Trophoblast cell (in vitro differentiated cells and primary cell): ENCODE data around the gene PRIMA1.

ENCODE experiments used
- DNase-seq, 2 donors: peaks; one replicate each; pipeline ENCODE4 v3.0.0-alpha.2; 2016
- H2AFZ ChIP-seq: 2 replicates; pipeline ENCODE4 v1.6.1; 2013; ENCODE audit warnings: low read length, moderate library complexity, mild to moderate bottlenecking; ENCODE audit not compliant: insufficient read depth, poor library complexity
- H2AK5ac ChIP-seq: 2 replicates; pipeline ENCODE4 v1.6.1; 2013; ENCODE audit warnings: mild to moderate bottlenecking, low read length
- H2BK120ac ChIP-seq: 2 replicates; pipeline ENCODE4 v1.6.1; 2013; ENCODE audit warnings: low read length, mild to moderate bottlenecking, moderate library complexity; ENCODE audit not compliant: insufficient read depth, poor library complexity
- H2BK12ac ChIP-seq: 2 replicates; pipeline ENCODE4 v1.6.1; 2013; ENCODE audit warnings: mild to moderate bottlenecking, low read length, moderate library complexity
- H2BK5ac ChIP-seq: 2 replicates; pipeline ENCODE4 v1.6.1; 2013; ENCODE audit warnings: low read length, low read depth, moderate library complexity, mild to moderate bottlenecking; ENCODE audit not compliant: poor library complexity
- H3K14ac ChIP-seq: 2 replicates; pipeline ENCODE4 v1.6.1; 2013; ENCODE audit warnings: mild to moderate bottlenecking, low read length
- H3K18ac ChIP-seq: 2 replicates; pipeline ENCODE4 v1.6.1; 2013; ENCODE audit warnings: mild to moderate bottlenecking, low read length
- H3K23ac ChIP-seq: 2 replicates; pipeline ENCODE4 v1.6.1; 2013; ENCODE audit warnings: low read length
- H3K27ac ChIP-seq: 2 replicates; pipeline ENCODE4 v1.5.1; 2013; ENCODE audit warnings: low read depth, mild to moderate bottlenecking, inconsistent platforms, low read length, moderate library complexity
- H3K27me3 ChIP-seq: 2 replicates; pipeline ENCODE4 v1.6.1; 2013; ENCODE audit warnings: inconsistent platforms, mild to moderate bottlenecking, low read length, moderate library complexity; ENCODE audit not compliant: insufficient read depth
- H3K36me3 ChIP-seq, 2 experiments: 1 replicate in 1 of 2; 2 replicates in 1 of 2; pipeline ENCODE4 v1.6.1; 2013; ENCODE audit warnings: low read length in 2 of 2, mild to moderate bottlenecking in 2 of 2, moderate library complexity in 1 of 2; ENCODE audit not compliant: insufficient read depth in 2 of 2, control insufficient read depth in 1 of 2
- H3K4ac ChIP-seq: 2 replicates; pipeline ENCODE4 v1.6.1; 2013; ENCODE audit warnings: low read depth, mild to moderate bottlenecking, low read length, moderate library complexity
- H3K4me1 ChIP-seq, 2 experiments: 1 replicate in 1 of 2; 2 replicates in 1 of 2; pipeline ENCODE4 v1.6.1; 2013; ENCODE audit warnings: low read length in 2 of 2, mild to moderate bottlenecking in 2 of 2, moderate library complexity in 1 of 2; ENCODE audit not compliant: insufficient read depth in 2 of 2, control insufficient read depth in 1 of 2
- H3K4me2 ChIP-seq: 2 replicates; pipeline ENCODE4 v1.6.1; 2013; ENCODE audit warnings: inconsistent platforms, mild to moderate bottlenecking, low read length, moderate library complexity
- H3K4me3 ChIP-seq: 2 replicates; pipeline ENCODE4 v1.5.1; 2013; ENCODE audit warnings: mild to moderate bottlenecking, low read depth, low read length, inconsistent platforms
- H3K79me1 ChIP-seq: one replicate; pipeline ENCODE4 v1.6.1; 2013; ENCODE audit warnings: low read length
- H3K79me2 ChIP-seq: 2 replicates; pipeline ENCODE4 v1.6.1; 2013; ENCODE audit warnings: low read length, mild to moderate bottlenecking; ENCODE audit not compliant: control insufficient read depth, insufficient read depth, poor library complexity
- H3K9ac ChIP-seq: 2 replicates; pipeline ENCODE4 v1.6.1; 2013; ENCODE audit warnings: mild to moderate bottlenecking, low read length
- H3K9me3 ChIP-seq: 2 replicates; pipeline ENCODE4 v1.6.1; 2013; ENCODE audit warnings: low read depth, mild to moderate bottlenecking, control low read depth, inconsistent platforms, low read length; ENCODE audit not compliant: insufficient read depth
- H4K12ac ChIP-seq: 2 replicates; pipeline ENCODE4 v1.6.1; 2013; ENCODE audit warnings: low read depth, mild to moderate bottlenecking, low read length, moderate library complexity
- H4K8ac ChIP-seq: 2 replicates; pipeline ENCODE4 v1.6.1; 2013; ENCODE audit warnings: low read depth, mild to moderate bottlenecking, low read length, moderate library complexity
- H4K91ac ChIP-seq: one replicate; pipeline ENCODE4 v1.6.1; 2013; ENCODE audit warnings: low read depth, mild to moderate bottlenecking, low read length, moderate library complexity
- WGBS: extraction: QIAGEN DNeasy Blood & Tissue Kit; methylation state at CpG from one replicate; pipeline ENCODE4 v1.1.7; 2013; ENCODE audit warnings: missing lambda C conversion rate; ENCODE audit not compliant: insufficient read length, insufficient coverage; ENCODE audit errors: extremely low coverage; 5-methylcytosine and 5-hydroxymethylcytosine counted together

Gene PRIMA1

DNA sequence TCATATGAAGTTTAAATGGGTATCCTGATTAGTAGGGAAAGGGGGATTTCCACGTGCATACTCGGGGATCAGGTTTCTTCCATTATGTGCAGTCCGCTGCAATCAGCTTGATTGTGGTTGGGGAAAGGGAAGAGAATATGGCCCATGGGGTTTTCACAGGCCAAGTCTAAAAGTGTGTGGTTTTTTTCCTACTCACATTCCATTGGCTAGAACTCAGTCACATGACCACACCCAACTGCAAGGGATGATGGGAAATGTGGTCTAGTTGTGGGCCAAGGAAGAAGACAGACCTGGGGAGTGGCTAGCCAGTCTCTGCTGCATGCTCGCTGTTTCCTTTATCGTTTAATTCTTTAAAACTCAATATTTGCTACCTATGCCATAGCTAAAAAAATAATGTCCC, 105.1 kb downstream of the PRIMA1 start:
- no peak overlapping the region for H2BK120ac ChIP-seq
- DNase-seq: no peak
- no peak overlapping the region for H3K18ac ChIP-seq
- H3K27me3 ChIP-seq: no peaks in the 10 kb centered on the region
- H4K12ac ChIP-seq: no peak overlapping the region
- H3K4me1 ChIP-seq: no peaks in the 10 kb centered on the region
- no peak overlapping the region for H2AFZ ChIP-seq
- no peak overlapping the region for H4K91ac ChIP-seq
- no peak overlapping the region for H3K4ac ChIP-seq
- H3K4me2 ChIP-seq: no peak overlapping the region
- H3K27ac ChIP-seq: no peak overlapping the region
- H3K9me3 ChIP-seq: no peaks in the 10 kb centered on the region
- H3K23ac ChIP-seq: no peak overlapping the region
- no peak overlapping the region for H4K8ac ChIP-seq
- no peak overlapping the region for H2BK5ac ChIP-seq
- H3K4me3 ChIP-seq: no peak overlapping the region
- no peaks in the 10 kb centered on the region for H3K79me1 ChIP-seq
- no peak overlapping the region for H3K9ac ChIP-seq
- no peak overlapping the region for H2AK5ac ChIP-seq
- H2BK12ac ChIP-seq: no peak overlapping the region
- no peak overlapping the region for H3K14ac ChIP-seq
- H3K79me2 ChIP-seq: no peaks in the 10 kb centered on the region
- no CpG with 5 or more reads among the region's 5 CpGs for WGBS
- H3K36me3 ChIP-seq: no peaks in the 10 kb centered on the region

- H2AFZ ChIP-seq: no peak overlapping the region
- H3K27ac ChIP-seq: no peak overlapping the region
- no CpG with 5 or more reads among the region's 2 CpGs for WGBS
- DNase-seq: no peak
- no peaks in the 10 kb centered on the region for H3K27me3 ChIP-seq
- H2BK12ac ChIP-seq: no peak overlapping the region
- no peak overlapping the region for H3K4me2 ChIP-seq
- H4K12ac ChIP-seq: no peak overlapping the region
- H3K9ac ChIP-seq: no peak overlapping the region
- H2BK5ac ChIP-seq: no peak overlapping the region
- no peaks in the 10 kb centered on the region for H3K9me3 ChIP-seq
- no peak overlapping the region for H4K8ac ChIP-seq
- H3K14ac ChIP-seq: no peak overlapping the region
- H3K4me1 ChIP-seq: no peaks in the 10 kb centered on the region
- no peak overlapping the region for H4K91ac ChIP-seq
- H3K4me3 ChIP-seq: no peak overlapping the region
- no peak overlapping the region for H3K18ac ChIP-seq
- no peak overlapping the region for H2BK120ac ChIP-seq
- no peak overlapping the region for H2AK5ac ChIP-seq
- H3K4ac ChIP-seq: no peak overlapping the region
- no peaks in the 10 kb centered on the region for H3K79me1 ChIP-seq
- H3K36me3 ChIP-seq: no peaks in the 10 kb centered on the region
- H3K23ac ChIP-seq: no peak overlapping the region
- H3K79me2 ChIP-seq: no peaks in the 10 kb centered on the region
Measured at GRCh38 chr14:93682459-93682858, 105.8 kb downstream of the PRIMA1 start.

GRCh38 chr14:93676416-93676958, 111.8 kb downstream of the PRIMA1 start:
- H3K79me1 ChIP-seq: no peaks in the 10 kb centered on the region
- H3K36me3 ChIP-seq: no peaks in the 10 kb centered on the region
- H3K23ac ChIP-seq: no peak overlapping the region
- no CpG with 5 or more reads among the region's 2 CpGs for WGBS
- no peak overlapping the region for H3K4me2 ChIP-seq
- no peak overlapping the region for H2BK5ac ChIP-seq
- H3K14ac ChIP-seq: no peak overlapping the region
- H2AK5ac ChIP-seq: no peak overlapping the region
- DNase-seq: no peak
- H3K4ac ChIP-seq: no peak overlapping the region
- no peak overlapping the region for H4K8ac ChIP-seq
- no peak overlapping the region for H2BK120ac ChIP-seq
- no peak overlapping the region for H3K4me3 ChIP-seq
- no peak overlapping the region for H4K12ac ChIP-seq
- peaks cover 0 to 2% of the 10 kb centered on the region in 2 experiments for H3K4me1 ChIP-seq
- H3K9ac ChIP-seq: no peak overlapping the region
- H3K79me2 ChIP-seq: no peaks in the 10 kb centered on the region
- H3K9me3 ChIP-seq: no peaks in the 10 kb centered on the region
- H2BK12ac ChIP-seq: no peak overlapping the region
- no peak overlapping the region for H3K27ac ChIP-seq
- H2AFZ ChIP-seq: no peak overlapping the region
- H4K91ac ChIP-seq: no peak overlapping the region
- H3K27me3 ChIP-seq: no peaks in the 10 kb centered on the region
- H3K18ac ChIP-seq: no peak overlapping the region

GRCh38 chr14:93675651-93676050, 112.6 kb downstream of the PRIMA1 start:
- no peak overlapping the region for H3K18ac ChIP-seq
- H2BK5ac ChIP-seq: no peak overlapping the region
- H2BK12ac ChIP-seq: no peak overlapping the region
- H3K4ac ChIP-seq: no peak overlapping the region
- no peak overlapping the region for H2AFZ ChIP-seq
- no peaks in the 10 kb centered on the region for H3K79me2 ChIP-seq
- H2BK120ac ChIP-seq: no peak overlapping the region
- H3K27ac ChIP-seq: no peak overlapping the region
- no peaks in the 10 kb centered on the region for H3K36me3 ChIP-seq
- no peak overlapping the region for H3K14ac ChIP-seq
- H4K12ac ChIP-seq: no peak overlapping the region
- H2AK5ac ChIP-seq: no peak overlapping the region
- H3K9me3 ChIP-seq: no peaks in the 10 kb centered on the region
- no peak overlapping the region for H3K9ac ChIP-seq
- no peaks in the 10 kb centered on the region for H3K79me1 ChIP-seq
- H3K23ac ChIP-seq: no peak overlapping the region
- H3K4me3 ChIP-seq: no peak overlapping the region
- H3K4me2 ChIP-seq: no peak overlapping the region
- no peak for DNase-seq
- H4K91ac ChIP-seq: no peak overlapping the region
- no peak overlapping the region for H4K8ac ChIP-seq
- H3K27me3 ChIP-seq: no peaks in the 10 kb centered on the region
- peaks cover 0 to 2% of the 10 kb centered on the region in 2 experiments for H3K4me1 ChIP-seq
